Endothelial cell (in vitro differentiated cells): Measurements from ENCODE around the gene FAM53B. TPM values are rescaled to one million over a fixed set of nuclear protein-coding genes. Genes with fewer than 3 reads are reported as not detected.

Experiments
- DNase-seq: peaks from one replicate; pipeline ENCODE4 v3.0.0; 2021; ENCODE audit warnings: low spot score
- H3K27ac Mint-ChIP-seq: one replicate; pipeline ENCODE4 v1.8.0; 2021; ENCODE audit warnings: mixed read lengths, inconsistent platforms; ENCODE audit not compliant: unreplicated experiment
- H3K27me3 Mint-ChIP-seq: one replicate; pipeline ENCODE4 v1.8.0; 2021; ENCODE audit warnings: mild to moderate bottlenecking, moderate library complexity, mixed read lengths, inconsistent platforms; ENCODE audit not compliant: unreplicated experiment
- H3K36me3 Mint-ChIP-seq: one replicate; pipeline ENCODE4 v1.8.0; 2021; ENCODE audit warnings: mild to moderate bottlenecking, low read depth, mixed read lengths, inconsistent platforms; ENCODE audit not compliant: unreplicated experiment
- H3K4me1 Mint-ChIP-seq: one replicate; pipeline ENCODE4 v1.8.0; 2021; ENCODE audit warnings: mild to moderate bottlenecking, mixed read lengths, inconsistent platforms; ENCODE audit not compliant: unreplicated experiment
- H3K4me3 Mint-ChIP-seq: one replicate; pipeline ENCODE4 v1.8.0; 2021; ENCODE audit warnings: mild to moderate bottlenecking, mixed read lengths, inconsistent platforms; ENCODE audit not compliant: unreplicated experiment
- H3K9me3 Mint-ChIP-seq: one replicate; pipeline ENCODE4 v1.8.0; 2021; ENCODE audit warnings: mixed read lengths, inconsistent platforms; ENCODE audit not compliant: unreplicated experiment
- total RNA-seq: library from RNA; stranded (reverse); fragmentation: NEBNext Ultra II Directional; extraction: Animal tissue kit (Norgen Biotek cat#: 25700); gene quantifications from one replicate; pipeline ENCODE4 v1.2.1, GENCODE V29; 2021; ENCODE audit not compliant: unreplicated experiment
- TF ChIP-seq, protein P1 (sequence below): fragments of 200-600 bp; sonication (generic); IDR thresholded peaks from one replicate; pipeline ENCODE4 v1.5.0; 2021; ENCODE audit warnings: antibody characterized with exemption; ENCODE audit not compliant: unreplicated experiment

The FAM53B gene
- total RNA-seq, 1 donor from 2014 or later: 21.0 TPM

DNA sequence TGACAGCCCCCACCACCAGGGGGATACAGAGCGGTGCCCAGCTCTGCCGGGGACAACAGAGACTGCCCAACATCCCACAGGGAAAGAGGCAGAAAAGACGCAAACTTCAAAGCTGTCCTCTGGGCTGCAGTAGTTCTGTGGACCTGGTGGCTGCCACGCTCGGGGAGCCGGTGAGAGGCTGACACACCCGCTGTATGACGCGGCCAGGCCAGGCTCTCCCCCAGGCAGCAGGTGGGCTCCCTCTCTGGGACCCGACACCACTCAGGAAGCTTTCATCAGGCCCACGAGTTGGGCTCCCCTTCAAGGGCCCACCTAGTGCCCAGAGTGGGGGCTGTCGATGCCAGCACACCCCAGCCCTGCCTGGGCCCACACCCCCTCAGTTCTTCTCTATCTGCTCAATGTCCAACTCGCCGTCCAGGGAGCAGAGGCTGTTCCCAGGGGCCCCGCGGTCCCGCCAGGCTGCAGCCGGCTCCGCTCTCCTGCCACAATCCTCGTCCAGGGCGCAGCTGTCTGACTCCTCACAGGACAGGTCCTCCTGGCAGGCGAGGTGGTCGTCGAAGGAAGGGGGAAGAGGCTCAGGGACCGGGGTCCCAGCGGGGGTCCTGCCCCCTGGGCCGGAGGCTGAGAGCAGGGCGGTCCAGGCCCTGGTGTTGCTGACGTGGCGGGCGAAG is 121.2 kb downstream of the FAM53B start:
- Mint-ChIP-seq H3K27ac (no peak overlapping the region), H3K27me3 (peaks cover 9% of the 10 kb centered on the region), H3K4me3 (no peak overlapping the region), H3K36me3 (peaks cover 5% of the 10 kb centered on the region), H3K9me3 (no peaks in the 10 kb centered on the region), H3K4me1 (peaks cover 6% of the 10 kb centered on the region)
- TF ChIP-seq, protein P1, sequence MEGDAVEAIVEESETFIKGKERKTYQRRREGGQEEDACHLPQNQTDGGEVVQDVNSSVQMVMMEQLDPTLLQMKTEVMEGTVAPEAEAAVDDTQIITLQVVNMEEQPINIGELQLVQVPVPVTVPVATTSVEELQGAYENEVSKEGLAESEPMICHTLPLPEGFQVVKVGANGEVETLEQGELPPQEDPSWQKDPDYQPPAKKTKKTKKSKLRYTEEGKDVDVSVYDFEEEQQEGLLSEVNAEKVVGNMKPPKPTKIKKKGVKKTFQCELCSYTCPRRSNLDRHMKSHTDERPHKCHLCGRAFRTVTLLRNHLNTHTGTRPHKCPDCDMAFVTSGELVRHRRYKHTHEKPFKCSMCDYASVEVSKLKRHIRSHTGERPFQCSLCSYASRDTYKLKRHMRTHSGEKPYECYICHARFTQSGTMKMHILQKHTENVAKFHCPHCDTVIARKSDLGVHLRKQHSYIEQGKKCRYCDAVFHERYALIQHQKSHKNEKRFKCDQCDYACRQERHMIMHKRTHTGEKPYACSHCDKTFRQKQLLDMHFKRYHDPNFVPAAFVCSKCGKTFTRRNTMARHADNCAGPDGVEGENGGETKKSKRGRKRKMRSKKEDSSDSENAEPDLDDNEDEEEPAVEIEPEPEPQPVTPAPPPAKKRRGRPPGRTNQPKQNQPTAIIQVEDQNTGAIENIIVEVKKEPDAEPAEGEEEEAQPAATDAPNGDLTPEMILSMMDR: no peak
- no peak for DNase-seq

DNA sequence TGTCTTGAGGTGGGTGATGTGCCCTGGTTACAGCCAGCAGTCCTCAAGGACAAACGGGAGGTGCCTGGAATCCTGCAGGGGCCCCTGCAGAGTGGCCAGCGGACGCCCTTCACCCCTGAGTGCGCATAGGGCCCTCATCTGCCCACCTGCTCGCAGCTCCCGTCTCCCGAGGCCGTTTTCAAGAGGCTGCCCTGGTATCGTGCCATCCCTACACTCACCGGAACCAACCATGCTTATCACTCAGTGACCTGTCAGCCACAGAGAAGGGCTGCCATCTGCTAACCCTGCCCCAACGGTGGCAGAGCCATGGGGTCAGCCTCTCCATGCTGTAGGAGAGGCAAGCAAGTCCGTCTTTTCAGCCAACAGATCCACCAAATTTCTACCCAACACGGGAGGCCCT is 122.0 kb downstream of the FAM53B start:
- no peak for DNase-seq
- TF ChIP-seq, protein P1: no peak
- no peak overlapping the region for H3K4me3 Mint-ChIP-seq

DNA sequence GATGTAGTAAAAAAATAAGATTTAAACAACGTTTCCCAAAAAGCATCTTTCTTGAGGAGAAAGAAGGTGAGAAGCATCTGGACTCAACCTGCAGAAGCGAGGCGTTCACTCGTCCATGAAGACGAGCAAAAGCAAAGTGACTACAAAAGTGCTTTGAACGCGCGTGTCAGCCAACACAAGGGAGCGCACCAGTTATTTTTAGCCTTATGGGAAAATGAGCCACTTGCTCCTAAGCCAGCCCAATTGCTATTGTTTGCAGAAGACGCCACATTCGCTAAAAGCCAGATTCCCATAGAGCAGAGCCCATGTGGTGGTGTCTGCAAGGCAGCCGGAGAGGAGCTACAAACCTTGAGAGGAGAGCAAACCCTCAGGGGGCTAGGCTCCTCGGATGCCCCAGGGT is 122.5 kb downstream of the FAM53B start:
- no peak for DNase-seq
- Mint-ChIP-seq H3K4me1 (peaks cover under 1% of the 10 kb centered on the region), H3K4me3 (no peak overlapping the region), H3K27ac (no peak overlapping the region), H3K27me3 (peaks cover 12% of the 10 kb centered on the region), H3K36me3 (peaks cover 5% of the 10 kb centered on the region), H3K9me3 (no peaks in the 10 kb centered on the region)
- TF ChIP-seq, protein P1: no peak

More for the DNA sequence above, 122.0 kb downstream of the FAM53B start:
- no peaks in the 10 kb centered on the region for H3K9me3 Mint-ChIP-seq
- no peak overlapping the region for H3K27ac Mint-ChIP-seq
- H3K4me1 Mint-ChIP-seq: peaks cover 4% of the 10 kb centered on the region
- H3K36me3 Mint-ChIP-seq: peaks cover 5% of the 10 kb centered on the region
- H3K27me3 Mint-ChIP-seq: peaks cover 9% of the 10 kb centered on the region

DNA sequence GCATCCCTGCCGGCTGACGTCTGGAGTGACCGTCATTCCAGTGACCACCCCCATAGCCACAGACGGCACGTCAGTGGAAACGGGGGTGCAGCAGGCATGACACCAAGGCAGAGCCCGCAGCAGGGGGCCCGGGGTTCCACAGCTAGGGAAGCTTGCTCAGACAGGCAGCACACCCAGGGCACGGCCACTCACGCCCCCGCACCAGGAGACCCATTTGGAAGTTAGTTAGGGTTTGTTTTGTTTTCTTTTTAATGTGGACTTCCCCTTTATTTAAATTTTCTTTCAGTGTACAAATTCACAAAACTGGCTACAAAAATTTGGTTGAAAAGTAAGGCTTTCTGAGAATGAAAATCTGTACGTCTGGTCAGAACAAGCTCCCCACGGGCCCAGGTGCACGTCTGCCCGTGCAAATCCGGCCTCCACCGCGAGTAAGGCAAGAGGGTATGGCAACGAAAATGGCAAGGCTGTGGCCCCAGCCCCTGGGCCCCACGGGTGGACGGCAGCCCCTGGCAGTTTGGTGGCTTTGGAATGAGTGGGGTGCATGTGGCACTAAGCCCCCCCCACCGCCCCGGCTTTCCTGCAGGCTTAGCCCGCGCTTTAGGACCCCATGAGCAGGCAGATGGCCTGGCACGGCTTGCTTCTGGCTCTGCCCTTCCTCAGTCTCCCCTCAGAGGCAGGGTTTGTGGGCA is 124.2 kb downstream of the FAM53B start:
- Mint-ChIP-seq H3K4me3 (no peak overlapping the region), H3K36me3 (peaks cover 5% of the 10 kb centered on the region), H3K9me3 (no peaks in the 10 kb centered on the region), H3K27me3 (peaks cover 12% of the 10 kb centered on the region), H3K27ac (no peak overlapping the region), H3K4me1 (no peaks in the 10 kb centered on the region)
- TF ChIP-seq, protein P1: no peak
- no peak for DNase-seq

DNA sequence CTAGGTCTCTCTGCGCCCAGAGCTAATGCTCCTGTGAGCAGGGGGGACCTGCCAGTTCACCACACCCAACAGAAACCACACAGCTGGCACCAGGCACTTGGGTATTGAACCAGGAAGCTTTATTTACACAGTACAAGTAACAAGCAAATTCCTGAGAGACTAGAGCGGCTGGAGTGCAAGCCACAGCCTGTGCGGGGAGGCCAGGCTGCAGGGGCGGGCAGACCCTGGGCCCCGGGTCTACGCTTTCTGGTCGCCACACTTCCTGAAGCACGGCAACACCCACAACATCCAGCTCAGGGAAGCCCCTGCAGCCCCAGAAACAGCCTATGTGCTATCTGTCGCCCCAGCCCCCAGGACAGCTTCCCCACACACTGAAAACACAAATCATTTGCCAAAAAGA is 125.0 kb downstream of the FAM53B start:
- Mint-ChIP-seq H3K36me3 (peaks cover 5% of the 10 kb centered on the region), H3K4me1 (no peaks in the 10 kb centered on the region), H3K27ac (no peak overlapping the region), H3K4me3 (no peak overlapping the region), H3K27me3 (peaks cover 10% of the 10 kb centered on the region), H3K9me3 (no peaks in the 10 kb centered on the region)
- TF ChIP-seq, protein P1: no peak
- DNase-seq: no peak
